A549 (cell line): ENCODE results near the gene SIK3.

Source experiments
- CHD2 ChIP-seq: fragments of 150-350 bp; IDR thresholded peaks from 2 replicates; pipeline ENCODE4 v1.6.1; 2014; ENCODE audit warnings: low read length; ENCODE audit not compliant: partially characterized antibody
- CTCF ChIP-seq: fragments of >200 bp; sonication (Bioruptor Twin); formaldehyde crosslinking; IDR thresholded peaks from 3 replicates; pipeline ENCODE4 v1.5.1; 2016
- ELK1 ChIP-seq: fragments of 150-350 bp; IDR thresholded peaks from 2 replicates; pipeline ENCODE4 v1.6.1; 2014; ENCODE audit warnings: low read depth, mild to moderate bottlenecking, low read length
- EP300 ChIP-seq, 2 experiments: fragments of >200 bp; sonication (Bioruptor Twin); formaldehyde crosslinking; IDR thresholded peaks; 2 replicates in 1 of 2; 3 replicates in 1 of 2; pipeline ENCODE4 v1.6.1; 2016 to 2017
- ESRRA ChIP-seq: fragments of 150-350 bp; IDR thresholded peaks from 2 replicates; pipeline ENCODE4 v1.6.1; 2014; ENCODE audit warnings: mild to moderate bottlenecking, low read length, borderline replicate concordance
- HDAC2 ChIP-seq: fragments of 200-600 bp; sonication (generic); IDR thresholded peaks from 2 replicates; pipeline ENCODE4 v1.6.1; 2016
- NR3C1 ChIP-seq: fragments of >200 bp; sonication (Bioruptor Twin); formaldehyde crosslinking; IDR thresholded peaks from 3 replicates; pipeline ENCODE4 v1.6.1; 2017
- POLR2A ChIP-seq: IDR thresholded peaks from 2 replicates; pipeline ENCODE4 v1.6.1; 2012; ENCODE audit warnings: mild to moderate bottlenecking, low read length
- RAD21 ChIP-seq, 2 experiments: fragments of >200 bp in 1 of 2; sonication (Bioruptor Twin) in 1 of 2; formaldehyde crosslinking in 1 of 2; IDR thresholded peaks in 1 of 2; conservative IDR thresholded peaks in 1 of 2; 2 replicates in 1 of 2; 3 replicates in 1 of 2; pipeline ENCODE4 v1.6.1; 2012 to 2018; ENCODE audit warnings: inconsistent platforms in 1 of 2
- RFX5 ChIP-seq: fragments of 450-650 bp; IDR thresholded peaks from 2 replicates; pipeline ENCODE4 v1.7.1; 2014; ENCODE audit warnings: antibody characterized with exemption, mild to moderate bottlenecking, moderate library complexity
- TP53 ChIP-seq: fragments of 250-450 bp; sonication (Bioruptor Pico); IDR thresholded peaks from 2 replicates; pipeline ENCODE4 v1.5.0; 2021; ENCODE audit warnings: mild to moderate bottlenecking, moderate library complexity
- ZFP36 ChIP-seq: fragments of 450-650 bp; IDR thresholded peaks from 2 replicates; pipeline ENCODE4 v1.6.1; 2014; ENCODE audit warnings: borderline replicate concordance; ENCODE audit not compliant: partially characterized antibody
- TF ChIP-seq, protein P1 (sequence below): IDR thresholded peaks from 2 replicates; pipeline ENCODE4 v1.6.1; 2012
- TF ChIP-seq, protein P2 (sequence below): fragments of 200-600 bp; sonication (generic); IDR thresholded peaks from 2 replicates; pipeline ENCODE4 v1.6.1; 2016; ENCODE audit warnings: antibody characterized with exemption, mild to moderate bottlenecking, moderate library complexity

DNA sequence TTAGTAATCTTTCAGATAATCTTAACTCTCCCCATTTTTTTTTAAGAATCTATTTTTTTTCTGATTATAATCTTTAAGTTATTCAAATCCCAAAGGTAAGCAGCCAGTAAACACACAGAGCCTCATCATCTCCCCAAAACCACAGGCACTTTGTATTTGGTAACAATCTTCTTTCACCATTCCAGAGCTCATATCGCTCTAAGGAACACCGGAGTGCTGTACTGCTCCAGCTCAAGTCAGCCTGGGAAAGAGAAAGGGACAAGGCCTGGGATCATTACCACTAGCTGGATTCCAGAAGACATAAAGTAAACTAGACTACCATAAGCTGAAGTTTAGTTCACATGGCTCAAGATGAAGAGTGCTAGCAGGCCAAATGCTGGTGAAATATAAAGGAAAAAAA lies 187.8 kb downstream of the SIK3 start:
- TF ChIP-seq CHD2 (no peak), ESRRA (no peak), NR3C1 (no peak), RFX5 (no peak), CTCF (no peak), POLR2A (no peak), RAD21 (conservative IDR thresholded peaks at IDR 0.05 in 1 of 2, IDR thresholded peaks at IDR 0.05 in 1 of 2) (no peak), ZFP36 (no peak), TP53 (CRISPR knock-in tag) (no peak), EP300 (IDR thresholded peaks at IDR 0.05) (no peak), ELK1 (no peak), HDAC2 (no peak)
- TF ChIP-seq, protein P1, sequence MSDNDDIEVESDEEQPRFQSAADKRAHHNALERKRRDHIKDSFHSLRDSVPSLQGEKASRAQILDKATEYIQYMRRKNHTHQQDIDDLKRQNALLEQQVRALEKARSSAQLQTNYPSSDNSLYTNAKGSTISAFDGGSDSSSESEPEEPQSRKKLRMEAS = no peak
- TF ChIP-seq, protein P2, sequence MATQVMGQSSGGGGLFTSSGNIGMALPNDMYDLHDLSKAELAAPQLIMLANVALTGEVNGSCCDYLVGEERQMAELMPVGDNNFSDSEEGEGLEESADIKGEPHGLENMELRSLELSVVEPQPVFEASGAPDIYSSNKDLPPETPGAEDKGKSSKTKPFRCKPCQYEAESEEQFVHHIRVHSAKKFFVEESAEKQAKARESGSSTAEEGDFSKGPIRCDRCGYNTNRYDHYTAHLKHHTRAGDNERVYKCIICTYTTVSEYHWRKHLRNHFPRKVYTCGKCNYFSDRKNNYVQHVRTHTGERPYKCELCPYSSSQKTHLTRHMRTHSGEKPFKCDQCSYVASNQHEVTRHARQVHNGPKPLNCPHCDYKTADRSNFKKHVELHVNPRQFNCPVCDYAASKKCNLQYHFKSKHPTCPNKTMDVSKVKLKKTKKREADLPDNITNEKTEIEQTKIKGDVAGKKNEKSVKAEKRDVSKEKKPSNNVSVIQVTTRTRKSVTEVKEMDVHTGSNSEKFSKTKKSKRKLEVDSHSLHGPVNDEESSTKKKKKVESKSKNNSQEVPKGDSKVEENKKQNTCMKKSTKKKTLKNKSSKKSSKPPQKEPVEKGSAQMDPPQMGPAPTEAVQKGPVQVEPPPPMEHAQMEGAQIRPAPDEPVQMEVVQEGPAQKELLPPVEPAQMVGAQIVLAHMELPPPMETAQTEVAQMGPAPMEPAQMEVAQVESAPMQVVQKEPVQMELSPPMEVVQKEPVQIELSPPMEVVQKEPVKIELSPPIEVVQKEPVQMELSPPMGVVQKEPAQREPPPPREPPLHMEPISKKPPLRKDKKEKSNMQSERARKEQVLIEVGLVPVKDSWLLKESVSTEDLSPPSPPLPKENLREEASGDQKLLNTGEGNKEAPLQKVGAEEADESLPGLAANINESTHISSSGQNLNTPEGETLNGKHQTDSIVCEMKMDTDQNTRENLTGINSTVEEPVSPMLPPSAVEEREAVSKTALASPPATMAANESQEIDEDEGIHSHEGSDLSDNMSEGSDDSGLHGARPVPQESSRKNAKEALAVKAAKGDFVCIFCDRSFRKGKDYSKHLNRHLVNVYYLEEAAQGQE = no peak
